Measurements from ENCODE around the gene GRB10.
"Not testable (repeated sequence)": the region's sequence is repeated elsewhere in the genome, so short reads cannot be mapped to it uniquely, and the experiment has no call there.

The GRB10 gene

DNA sequence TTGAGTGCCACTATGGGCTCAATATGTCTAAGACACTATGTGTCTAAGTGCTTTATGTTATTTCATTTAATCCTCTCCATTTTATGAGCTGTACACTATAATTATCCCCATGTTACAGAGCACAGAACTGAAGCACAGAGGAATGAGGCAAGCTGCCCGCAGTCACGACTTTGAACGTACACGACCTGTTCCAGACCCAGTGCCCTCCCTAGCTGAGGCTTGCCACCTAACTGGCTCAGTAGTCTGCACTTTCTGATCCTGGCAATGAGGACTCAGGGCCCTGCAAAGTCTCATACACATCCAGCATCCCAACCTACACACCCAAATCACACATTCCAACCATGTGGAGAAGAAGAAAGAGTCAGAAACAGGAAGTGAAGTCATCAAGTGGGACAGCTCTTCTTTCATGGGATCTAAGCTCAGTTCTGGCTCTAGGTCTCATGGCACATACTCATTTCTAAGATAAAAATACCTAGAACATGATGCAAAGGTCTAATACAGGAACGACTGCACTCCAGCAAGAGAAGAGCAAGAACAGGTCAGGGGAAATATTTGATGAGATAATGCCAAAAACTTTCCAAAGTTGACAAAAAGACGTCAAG, 175.1 kb downstream of the GRB10 start:
- DNase-seq (ENCODE audit: low spot score): no peak

DNA sequence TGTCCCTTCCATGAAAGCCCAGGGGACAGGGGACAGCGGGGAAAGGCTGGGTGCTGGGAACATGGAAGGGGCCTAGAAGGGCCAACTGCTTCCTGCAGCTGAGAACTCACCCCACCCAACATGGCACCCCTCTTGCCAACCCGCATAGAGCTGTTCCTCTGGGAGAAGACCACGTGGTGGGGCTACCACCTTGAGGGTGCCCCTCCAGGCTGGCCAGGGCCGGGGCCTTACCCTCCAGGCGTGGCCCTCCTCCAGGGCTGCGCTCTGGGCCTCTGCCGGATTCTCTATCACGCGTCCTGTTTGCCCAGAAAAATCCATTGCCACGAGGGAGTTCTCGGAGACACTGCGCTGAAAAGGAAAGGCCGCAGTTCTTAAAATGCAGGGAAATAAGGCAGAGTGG, 177.6 kb downstream of the GRB10 start:
- DNase-seq (ENCODE audit: low spot score): no peak

GRCh38 chr7:50603287-50603686, 179.4 kb downstream of the GRB10 start:
- DNase-seq (ENCODE audit: low spot score): no peak

GRCh38 chr7:50599385-50599784, 183.3 kb downstream of the GRB10 start:
- DNase-seq (ENCODE audit: low spot score): no peak

- no peak for DNase-seq (ENCODE audit: low spot score)
These were observed 184.0 kb downstream of the GRB10 start for GRCh38 chr7:50598460-50599343.

DNA sequence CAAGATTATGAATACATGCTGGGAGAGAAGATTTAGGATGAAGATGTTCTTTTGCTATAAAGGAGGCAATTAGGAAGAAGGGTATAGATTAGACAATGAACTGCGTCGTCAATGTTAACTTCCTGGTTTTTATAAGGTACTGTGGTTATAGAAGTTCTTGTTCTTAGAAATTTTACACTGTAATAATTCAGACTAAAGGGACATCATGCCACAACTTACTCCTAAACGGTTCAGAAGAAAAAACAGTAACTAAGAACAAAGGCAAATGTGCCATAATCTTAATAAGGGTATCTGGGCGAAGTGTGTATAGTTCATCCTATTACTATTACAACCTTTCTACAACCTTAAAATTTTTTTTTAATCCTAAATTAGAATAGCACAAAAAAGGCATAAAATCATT, 186.2 kb downstream of the GRB10 start:
- DNase-seq (ENCODE audit: low spot score): no peak

DNA sequence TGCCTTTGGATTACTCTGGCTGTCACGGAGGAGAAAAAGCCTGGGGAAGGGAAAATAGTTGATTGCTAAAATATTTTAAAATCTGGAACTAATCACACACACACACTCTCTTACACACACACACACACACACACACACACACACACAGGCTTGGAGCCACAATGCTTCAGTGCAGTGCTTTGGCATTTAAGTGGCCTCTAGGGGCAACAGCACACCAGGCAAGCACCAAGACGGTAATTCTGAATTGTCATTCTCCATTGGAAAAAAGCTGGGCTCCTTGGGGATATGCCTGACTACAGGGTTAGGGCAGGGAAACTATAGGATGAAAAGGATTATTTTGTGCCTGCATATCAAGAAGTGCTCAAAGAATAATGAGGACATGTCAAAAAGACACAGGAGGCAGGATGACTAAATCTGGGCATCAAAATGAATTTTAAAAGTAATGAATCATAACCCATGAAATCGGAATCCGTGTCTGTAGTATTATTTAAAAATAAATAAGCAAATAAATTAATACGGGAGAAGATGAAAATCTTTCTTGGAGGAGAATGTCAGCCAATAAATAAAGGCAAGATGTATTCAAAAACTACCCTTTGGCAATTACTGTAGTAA, 187.1 kb downstream of the GRB10 start:
- no peak for DNase-seq (ENCODE audit: low spot score)

DNA sequence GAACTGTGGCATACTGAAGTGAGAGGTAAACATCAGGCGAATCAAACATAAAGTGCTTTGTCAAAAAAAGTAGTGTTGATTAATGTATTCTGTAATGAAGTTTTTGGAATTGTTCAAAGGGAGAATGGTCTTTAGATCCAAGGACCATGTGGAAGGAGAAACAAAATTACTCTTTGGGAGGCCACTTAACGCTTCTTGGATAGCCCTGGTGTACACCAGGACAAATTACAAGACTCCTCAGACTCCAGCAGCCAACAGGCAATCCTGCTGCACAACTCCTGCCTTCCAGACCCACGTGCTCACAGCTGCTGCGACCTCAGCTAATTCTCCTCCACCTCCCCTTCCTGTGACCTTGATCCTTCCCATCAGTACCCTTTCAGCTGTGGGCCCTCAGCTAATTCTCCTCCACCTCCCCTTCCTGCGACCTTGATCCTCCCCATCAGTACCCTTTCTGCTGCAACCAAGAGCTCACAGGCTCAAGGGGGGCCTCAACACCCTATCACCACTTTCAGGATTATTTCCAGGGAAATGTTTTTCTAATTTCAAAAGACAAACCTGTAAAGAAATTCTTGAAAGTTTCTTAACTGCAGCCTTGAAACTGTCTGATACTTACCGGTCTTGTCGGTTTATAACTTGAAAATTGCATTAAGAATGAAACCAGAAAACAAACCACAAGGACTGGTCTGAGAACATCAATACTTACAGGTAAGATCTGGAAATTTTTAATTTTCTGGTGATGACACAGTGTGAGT, 187.8 kb downstream of the GRB10 start:
- DNase-seq (ENCODE audit: low spot score): no peak

DNA sequence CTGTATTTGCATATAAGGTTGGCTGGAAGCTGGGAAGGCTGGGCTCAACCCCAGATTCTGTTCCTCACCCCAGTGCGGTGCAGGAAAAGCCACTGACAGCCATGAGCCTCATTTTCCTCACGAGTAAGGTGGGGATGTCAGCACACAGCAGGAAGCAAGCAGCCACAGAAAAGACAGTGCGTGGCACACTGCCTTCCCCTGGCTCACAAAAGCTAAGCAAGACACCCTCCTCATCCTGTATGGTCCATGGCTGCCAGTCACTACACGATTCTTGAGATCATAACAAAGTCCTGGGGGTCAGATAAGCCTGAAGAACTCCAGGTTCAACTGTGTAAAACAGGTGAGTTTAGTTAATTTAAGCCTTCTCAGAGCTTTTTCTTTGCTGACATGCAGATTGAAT, 188.6 kb downstream of the GRB10 start:
- no peak for DNase-seq (ENCODE audit: low spot score)

DNA sequence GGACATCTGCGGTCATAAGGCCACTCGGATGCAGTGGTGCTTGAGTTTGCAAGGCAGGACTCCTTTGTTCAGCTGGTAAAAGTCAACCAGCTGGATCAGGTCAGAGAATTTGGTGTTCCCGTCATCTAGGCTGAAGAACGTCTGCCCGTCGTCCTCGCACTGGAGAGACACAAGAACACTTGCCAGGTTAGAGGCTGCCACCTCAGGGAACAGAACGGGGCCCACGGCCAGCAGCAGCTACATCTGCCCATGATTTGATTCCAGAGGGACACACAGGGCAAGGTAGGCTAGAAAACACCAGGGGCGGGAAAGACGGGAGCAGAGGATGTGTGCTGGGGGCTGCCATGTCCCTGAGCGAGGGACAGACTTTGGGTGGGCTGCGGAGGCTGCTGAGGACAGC, 189.8 kb downstream of the GRB10 start:
- no peak for DNase-seq (ENCODE audit: low spot score)

DNA sequence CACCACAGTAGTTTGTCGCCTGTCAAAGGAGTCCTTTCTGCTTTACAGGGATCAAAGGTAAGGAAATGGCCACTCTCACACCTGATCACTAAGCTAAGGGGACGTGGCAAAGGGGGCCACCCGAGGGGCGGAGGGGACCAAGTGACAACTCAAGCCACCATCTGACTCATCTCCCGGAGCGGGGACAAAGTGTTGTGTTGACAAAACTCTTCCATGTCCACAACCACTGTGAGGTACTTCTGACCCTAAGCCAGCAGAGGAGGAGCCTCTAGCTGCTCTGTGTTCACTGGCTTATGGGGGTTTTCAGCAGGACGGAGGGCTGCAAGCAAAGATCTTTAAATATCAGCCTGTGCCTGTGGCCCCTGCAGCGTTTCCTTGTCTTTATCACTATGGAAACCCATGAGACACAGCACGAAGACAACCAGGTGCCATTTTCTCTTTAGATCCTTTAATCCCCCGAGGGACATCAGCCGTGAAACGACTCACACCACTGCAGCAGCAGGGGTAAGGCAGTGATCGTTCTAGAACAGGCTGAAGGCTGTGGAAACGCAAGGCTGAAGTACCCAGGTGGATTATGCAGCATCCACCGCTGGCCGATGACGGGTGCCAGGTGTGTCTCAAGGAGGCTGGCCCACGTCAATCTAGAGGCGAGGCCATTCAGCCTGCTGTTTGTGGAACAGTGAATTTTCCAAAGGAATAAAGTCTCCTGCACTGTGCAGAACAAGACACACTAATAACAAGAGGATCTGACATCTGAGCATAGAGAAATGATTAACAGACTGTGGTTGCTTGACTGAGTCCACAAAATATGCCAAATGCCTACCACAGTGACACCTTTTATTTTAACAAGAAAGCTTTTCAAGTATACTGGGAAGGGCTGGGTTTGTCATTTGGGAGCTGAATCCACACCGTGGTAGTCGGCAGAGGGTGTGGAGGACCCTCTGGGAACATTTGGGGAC, 190.9 kb downstream of the GRB10 start:
- no peak for DNase-seq (ENCODE audit: low spot score)

DNA sequence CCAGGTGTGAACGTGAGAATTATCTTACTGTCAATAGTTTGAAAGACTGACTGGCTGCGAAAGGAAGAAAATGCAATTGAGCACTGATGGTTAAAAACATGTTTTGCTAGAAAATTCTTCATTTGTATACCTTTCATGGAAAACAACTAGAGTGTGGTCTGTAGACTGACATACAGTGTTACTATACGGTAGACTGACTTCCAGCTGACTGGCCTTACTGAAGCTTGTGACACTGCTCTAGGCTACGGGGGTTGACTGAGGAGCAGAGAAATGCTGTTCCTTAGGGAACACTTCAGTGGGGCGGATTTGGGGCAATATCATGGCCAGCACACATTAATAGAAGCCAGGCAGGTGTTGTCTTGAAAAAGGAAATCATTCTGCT, 191.6 kb downstream of the GRB10 start:
- DNase-seq (ENCODE audit: low spot score): no peak

DNA sequence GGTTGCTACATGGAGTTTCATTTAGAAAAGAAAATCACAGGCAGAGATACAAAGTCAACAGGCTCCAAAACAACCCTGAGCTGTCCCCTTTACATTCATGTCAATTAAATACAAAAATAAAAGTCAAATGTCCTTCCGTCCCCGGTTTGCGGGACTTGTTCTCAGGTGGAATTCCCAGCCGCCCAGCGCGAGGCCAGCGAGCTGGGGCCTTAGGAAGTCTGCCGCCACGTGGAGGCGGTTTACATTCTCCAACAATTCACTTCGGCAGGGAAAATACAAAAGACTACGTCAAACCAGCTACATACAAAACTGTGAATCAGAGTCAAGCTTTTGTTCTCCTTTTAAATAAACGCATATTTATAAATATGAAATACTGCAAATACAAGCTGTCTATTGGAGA, 192.2 kb downstream of the GRB10 start:
- DNase-seq (ENCODE audit: low spot score): no peak

DNA sequence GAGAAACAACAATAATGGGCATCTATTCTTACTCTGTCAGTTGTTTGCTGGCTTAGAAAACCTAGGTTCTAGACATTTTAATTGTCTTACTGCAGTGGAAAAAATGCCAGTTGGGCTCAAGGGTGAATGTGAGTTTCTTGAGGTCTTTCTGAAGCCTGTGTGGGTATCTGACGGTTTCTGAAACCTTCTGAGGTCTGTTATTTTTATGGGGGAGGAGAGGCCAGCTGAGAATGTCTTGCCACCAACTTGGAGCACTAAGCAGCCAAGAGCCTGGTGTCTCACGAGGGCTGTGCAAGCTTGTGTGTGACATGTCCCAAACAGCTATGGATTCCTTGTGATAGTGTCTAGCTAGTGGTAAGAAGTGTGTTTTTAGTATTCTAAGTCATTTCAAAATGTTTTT, 193.3 kb downstream of the GRB10 start:
- DNase-seq (ENCODE audit: low spot score): no peak

DNA sequence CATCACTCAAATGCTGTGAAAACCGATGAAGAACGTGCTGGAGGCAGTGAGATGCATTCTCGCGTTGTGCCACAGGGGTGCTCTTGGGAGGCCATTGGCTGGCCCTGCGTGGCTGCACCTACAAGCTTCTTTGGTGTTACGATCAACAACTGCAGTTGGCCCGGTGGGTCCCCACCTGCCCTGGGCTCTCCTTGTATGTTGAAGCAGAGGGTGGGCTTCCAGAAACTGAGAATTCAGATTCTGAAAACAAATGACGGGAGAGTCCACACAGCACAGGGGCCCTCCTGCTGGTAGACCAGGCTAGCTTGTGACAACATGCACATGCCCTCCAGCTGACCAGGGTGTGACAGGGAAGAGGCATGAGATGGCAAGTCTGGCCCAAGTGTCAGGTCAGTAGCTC, 193.8 kb downstream of the GRB10 start:
- DNase-seq (ENCODE audit: low spot score): no peak

- DNase-seq (ENCODE audit: low spot score): no peak
These were observed 195.0 kb downstream of the GRB10 start for GRCh38 chr7:50587737-50588136.

- no peak for DNase-seq (ENCODE audit: low spot score)
These were observed 197.8 kb downstream of the GRB10 start for GRCh38 chr7:50584793-50585408.

- no peak for DNase-seq (ENCODE audit: low spot score)
These were observed 198.3 kb downstream of the GRB10 start for GRCh38 chr7:50584386-50584785.

GRCh38 chr7:50583295-50583694, 199.4 kb downstream of the GRB10 start:
- not testable (repeated sequence) for DNase-seq (ENCODE audit: low spot score)

DNA sequence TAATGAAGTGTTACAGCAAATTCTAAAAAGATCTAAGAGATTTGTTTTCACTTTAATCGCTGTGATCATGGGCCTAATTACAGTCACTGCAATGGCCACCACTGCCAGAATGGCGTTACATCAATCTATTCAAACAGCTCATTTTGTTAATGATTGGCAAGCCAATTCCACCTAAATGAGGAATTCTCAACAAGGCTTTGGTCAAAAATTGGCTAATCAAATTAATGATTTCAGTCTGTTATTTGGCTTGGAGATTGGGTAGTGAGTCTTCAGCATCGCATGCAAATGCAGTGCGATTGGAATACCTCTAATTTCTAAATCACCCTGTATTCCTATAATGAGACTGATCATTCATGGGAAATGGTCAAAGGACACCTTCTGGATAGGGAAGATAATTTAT, 200.4 kb downstream of the GRB10 start:
- DNase-seq (ENCODE audit: low spot score): not testable (repeated sequence)

DNA sequence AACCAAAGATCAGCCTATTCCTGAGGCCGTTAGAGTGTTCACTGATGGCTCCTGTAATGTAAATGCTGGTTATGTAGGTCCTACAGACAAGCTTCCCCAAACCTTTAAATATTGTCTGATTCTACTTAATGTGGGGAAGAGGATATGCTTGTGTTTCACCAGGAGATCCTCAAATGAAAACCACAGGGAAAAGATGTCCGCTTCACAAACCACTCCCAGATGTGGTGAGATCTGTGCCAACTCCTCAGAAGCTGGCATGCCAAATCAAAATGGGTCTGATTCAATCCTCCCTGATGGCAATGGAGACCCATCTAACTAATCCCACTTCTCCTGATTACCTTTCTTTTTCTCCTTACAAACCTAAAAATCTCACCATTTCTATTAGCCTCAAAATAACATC, 202.0 kb downstream of the GRB10 start:
- DNase-seq (ENCODE audit: low spot score): not testable (repeated sequence)
